Progenitor cell of endocrine pancreas (in vitro differentiated cells): ENCODE data around the gene PMPCA. TPM values are rescaled to one million over a fixed set of nuclear protein-coding genes. Genes with fewer than 3 reads are reported as not detected.

Source experiments
- DNase-seq: peaks from one replicate; pipeline ENCODE4 v3.0.0; 2021; ENCODE audit warnings: low spot score; ENCODE audit not compliant: unreplicated experiment
- H3K27ac Mint-ChIP-seq: 2 replicates; pipeline ENCODE4 v1.8.0; 2021; ENCODE audit warnings: mild to moderate bottlenecking, moderate library complexity, mixed read lengths
- H3K27me3 Mint-ChIP-seq: 2 replicates; pipeline ENCODE4 v1.8.0; 2021; ENCODE audit warnings: mixed read lengths
- H3K36me3 Mint-ChIP-seq: 2 replicates; pipeline ENCODE4 v1.8.0; 2022; ENCODE audit warnings: mixed read lengths; ENCODE audit not compliant: insufficient read depth
- H3K4me1 Mint-ChIP-seq: 2 replicates; pipeline ENCODE4 v1.8.0; 2021; ENCODE audit warnings: low read depth, mixed read lengths
- H3K4me3 Mint-ChIP-seq: 2 replicates; pipeline ENCODE4 v1.8.0; 2021; ENCODE audit warnings: low read depth, mild to moderate bottlenecking, moderate library complexity, mixed read lengths
- H3K9me3 Mint-ChIP-seq: 2 replicates; pipeline ENCODE4 v1.8.0; 2021; ENCODE audit warnings: low read depth, mixed read lengths
- CTCF ChIP-seq: fragments of 200-600 bp; sonication (generic); IDR thresholded peaks from one replicate; pipeline ENCODE4 v1.5.0; 2021; ENCODE audit warnings: antibody characterized with exemption, mild to moderate bottlenecking; ENCODE audit not compliant: unreplicated experiment
- total RNA-seq: library from RNA; stranded (reverse); gene quantifications from 2 replicates; pipeline ENCODE4 v1.2.1, GENCODE V29; 2021

Gene PMPCA
- total RNA-seq, 1 donor from 2014 or later: 68.3 TPM

- no peak for TF ChIP-seq CTCF
- H3K4me1 Mint-ChIP-seq: no peaks in the 10 kb centered on the region
- H3K4me3 Mint-ChIP-seq: no peak overlapping the region
- no peaks in the 10 kb centered on the region for H3K36me3 Mint-ChIP-seq
- H3K27me3 Mint-ChIP-seq: no peaks in the 10 kb centered on the region
- H3K27ac Mint-ChIP-seq: no peak overlapping the region
- no peak for DNase-seq
- no peaks in the 10 kb centered on the region for H3K9me3 Mint-ChIP-seq
These were observed 42.9 kb upstream of the PMPCA start for GRCh38 chr9:136367296-136368145.

- DNase-seq: no peak
- Mint-ChIP-seq H3K27me3 (no peaks in the 10 kb centered on the region), H3K9me3 (no peaks in the 10 kb centered on the region), H3K36me3 (no peaks in the 10 kb centered on the region), H3K4me3 (no peak overlapping the region), H3K4me1 (peaks cover 2% of the 10 kb centered on the region), H3K27ac (no peak overlapping the region)
- TF ChIP-seq CTCF: no peak
These were observed 42.3 kb upstream of the PMPCA start for GRCh38 chr9:136368190-136368589.

- H3K4me3 Mint-ChIP-seq: no peak overlapping the region
- no peak for TF ChIP-seq CTCF
These were observed 40.4 kb upstream of the PMPCA start for GRCh38 chr9:136370037-136370436.

GRCh38 chr9:136370687-136371532, 39.5 kb upstream of the PMPCA start:
- no peak for TF ChIP-seq CTCF
- Mint-ChIP-seq H3K4me1 (peaks cover 2% of the 10 kb centered on the region), H3K4me3 (no peak overlapping the region), H3K36me3 (no peaks in the 10 kb centered on the region), H3K27ac (no peak overlapping the region), H3K27me3 (no peaks in the 10 kb centered on the region), H3K9me3 (no peaks in the 10 kb centered on the region)
- no peak for DNase-seq

More at GRCh38 chr9:136370037-136370436, 40.4 kb upstream of the PMPCA start:
- Mint-ChIP-seq H3K27me3 (no peaks in the 10 kb centered on the region), H3K27ac (no peak overlapping the region), H3K9me3 (no peaks in the 10 kb centered on the region), H3K4me1 (peaks cover 2% of the 10 kb centered on the region), H3K36me3 (no peaks in the 10 kb centered on the region)
- no peak for DNase-seq

GRCh38 chr9:136371533-136371880, 39.0 kb upstream of the PMPCA start:
- TF ChIP-seq CTCF: no peak
- no peaks in the 10 kb centered on the region for H3K9me3 Mint-ChIP-seq
- H3K4me3 Mint-ChIP-seq: no peak overlapping the region
- no peak overlapping the region for H3K27ac Mint-ChIP-seq
- no peaks in the 10 kb centered on the region for H3K36me3 Mint-ChIP-seq
- H3K4me1 Mint-ChIP-seq: peaks cover 2% of the 10 kb centered on the region
- DNase-seq: no peak
- no peaks in the 10 kb centered on the region for H3K27me3 Mint-ChIP-seq
